Neuronal stem cell (in vitro differentiated cells): ENCODE results near the gene ASMTL.
"Not testable (repeated sequence)": the region's sequence is repeated elsewhere in the genome, so short reads cannot be mapped to it uniquely, and the experiment has no call there.

ENCODE experiments used
- DNase-seq: peaks from one replicate; pipeline ENCODE4 v3.0.0-alpha.2; 2013; ENCODE audit warnings: low spot score
- H2AFZ ChIP-seq: one replicate; pipeline ENCODE4 v1.6.1; 2013; ENCODE audit warnings: mild to moderate bottlenecking, low read length, inconsistent platforms
- H2AK5ac ChIP-seq: 2 replicates; pipeline ENCODE4 v1.6.1; 2013; ENCODE audit warnings: low read depth, mild to moderate bottlenecking, inconsistent platforms, low read length, moderate library complexity, mixed read lengths
- H2BK120ac ChIP-seq: 2 replicates; pipeline ENCODE4 v1.6.1; 2013; ENCODE audit warnings: low read depth, mild to moderate bottlenecking, inconsistent platforms, low read length, moderate library complexity, mixed read lengths
- H2BK12ac ChIP-seq: one replicate; pipeline ENCODE4 v1.6.1; 2013; ENCODE audit warnings: low read length, inconsistent platforms
- H2BK15ac ChIP-seq: 2 replicates; pipeline ENCODE4 v1.6.1; 2013; ENCODE audit warnings: mild to moderate bottlenecking, low read length, inconsistent platforms, mixed read lengths
- H2BK5ac ChIP-seq: one replicate; pipeline ENCODE4 v1.6.1; 2013; ENCODE audit warnings: inconsistent platforms, mild to moderate bottlenecking, low read length, moderate library complexity
- H3K14ac ChIP-seq: one replicate; pipeline ENCODE4 v1.6.1; 2013; ENCODE audit warnings: low read length, inconsistent platforms
- H3K18ac ChIP-seq: 2 replicates; pipeline ENCODE4 v1.6.1; 2013; ENCODE audit warnings: low read length, inconsistent platforms
- H3K23ac ChIP-seq: 2 replicates; pipeline ENCODE4 v1.6.1; 2013; ENCODE audit warnings: low read depth, mild to moderate bottlenecking, mixed read lengths, low read length, inconsistent platforms; ENCODE audit not compliant: poor library complexity
- H3K27ac ChIP-seq: replicated peaks from 3 replicates; pipeline ENCODE4 v1.5.1; 2013; ENCODE audit warnings: low read length, inconsistent platforms
- H3K27me3 ChIP-seq, 3 experiments: 2 replicates each; pipeline ENCODE4 v1.6.1; 2013; ENCODE audit warnings: low read length in 3 of 3, mild to moderate bottlenecking in 2 of 3, inconsistent platforms in 1 of 3, low read depth in 1 of 3, mixed read lengths in 1 of 3, moderate library complexity in 1 of 3; ENCODE audit not compliant: control insufficient read depth in 3 of 3, insufficient read depth in 3 of 3
- H3K36me3 ChIP-seq, 2 donors: replicated peaks in 1 of 2; 2 replicates each; pipeline ENCODE4 v1.6.1; 2013; ENCODE audit warnings: low read length in 2 of 2; ENCODE audit not compliant: control insufficient read depth in 2 of 2, insufficient read depth in 2 of 2
- H3K4ac ChIP-seq: 2 replicates; pipeline ENCODE4 v1.6.1; 2013; ENCODE audit warnings: inconsistent platforms, mild to moderate bottlenecking, low read length, moderate library complexity
- H3K4me1 ChIP-seq, 2 donors: 1 replicate in 1 of 2; 2 replicates in 1 of 2; pipeline ENCODE4 v1.6.1; 2013; ENCODE audit warnings: low read length in 2 of 2, low read depth in 1 of 2; ENCODE audit not compliant: control insufficient read depth in 2 of 2, insufficient read depth in 1 of 2
- H3K4me2 ChIP-seq: one replicate; pipeline ENCODE4 v1.6.1; 2013; ENCODE audit warnings: mild to moderate bottlenecking, low read length, inconsistent platforms; ENCODE audit not compliant: insufficient read depth, poor library complexity, severe bottlenecking
- H3K4me3 ChIP-seq, 2 donors: 2 replicates each; pipeline ENCODE4 v1.5.1; 2013; ENCODE audit warnings: low read length in 2 of 2, mild to moderate bottlenecking in 2 of 2, inconsistent platforms in 1 of 2, moderate library complexity in 1 of 2
- H3K79me1 ChIP-seq: one replicate; pipeline ENCODE4 v1.6.1; 2013; ENCODE audit warnings: low read depth, mild to moderate bottlenecking, inconsistent platforms, low read length, moderate library complexity
- H3K9ac ChIP-seq: one replicate; pipeline ENCODE4 v1.6.1; 2013; ENCODE audit warnings: mild to moderate bottlenecking, low read depth, low read length, inconsistent platforms; ENCODE audit not compliant: poor library complexity
- H3K9me3 ChIP-seq, 2 donors: replicated peaks in 1 of 2; 2 replicates each; pipeline versions ENCODE3 to v1.6.1; 2013; ENCODE audit warnings: low read length in 2 of 2, mild to moderate bottlenecking in 2 of 2, inconsistent platforms in 1 of 2, low read depth in 1 of 2, mixed read lengths in 1 of 2, moderate library complexity in 1 of 2; ENCODE audit not compliant: control insufficient read depth in 2 of 2, insufficient read depth in 1 of 2
- H4K8ac ChIP-seq: one replicate; pipeline ENCODE4 v1.6.1; 2013; ENCODE audit warnings: low read depth, mild to moderate bottlenecking, inconsistent platforms, low read length, moderate library complexity
- H4K91ac ChIP-seq: one replicate; pipeline ENCODE4 v1.6.1; 2013; ENCODE audit warnings: low read length, low read depth, mild to moderate bottlenecking, inconsistent platforms; ENCODE audit not compliant: poor library complexity
- WGBS, 2 donors: extraction: QIAGEN DNeasy Blood & Tissue Kit; methylation state at CpG; one replicate each; pipeline ENCODE4 v1.1.7; 2013; ENCODE audit warnings: missing lambda C conversion rate in 2 of 2, mixed read lengths in 1 of 2; ENCODE audit not compliant: insufficient read length in 2 of 2, insufficient replicate concordance in 1 of 2; ENCODE audit errors: extremely low coverage in 2 of 2; 5-methylcytosine and 5-hydroxymethylcytosine counted together

Gene ASMTL

GRCh38 chrX:1433646-1434357 lies 18.9 kb downstream of the ASMTL start:
- no peak overlapping the region for H2BK15ac ChIP-seq
- H3K9me3 ChIP-seq = peaks cover 8 to 25% of the 10 kb centered on the region in 2 donors
- no peak overlapping the region for H3K4me3 ChIP-seq
- H3K4ac ChIP-seq = no peak overlapping the region
- no peak overlapping the region for H4K91ac ChIP-seq
- H3K23ac ChIP-seq = no peak overlapping the region
- H3K9ac ChIP-seq = no peak overlapping the region
- no peak overlapping the region for H2AFZ ChIP-seq
- WGBS, 2 donors = no CpG with 5 or more reads among the region's 19 CpGs
- H3K14ac ChIP-seq = peak overlapping the region; percentile 12
- H3K4me2 ChIP-seq = peak overlapping the region; percentile 11
- no peaks in the 10 kb centered on the region for H3K27me3 ChIP-seq
- H2BK120ac ChIP-seq = no peak overlapping the region
- H3K79me1 ChIP-seq = peaks cover 7% of the 10 kb centered on the region
- H2BK12ac ChIP-seq = no peak overlapping the region
- H2AK5ac ChIP-seq = peak overlapping the region; percentile 68
- H2BK5ac ChIP-seq = no peak overlapping the region
- H3K18ac ChIP-seq = peak overlapping the region; percentile 52
- no peak overlapping the region for H3K27ac ChIP-seq
- no peak for DNase-seq
- no peaks in the 10 kb centered on the region for H3K4me1 ChIP-seq
- peaks cover 36 to 60% of the 10 kb centered on the region in 2 donors for H3K36me3 ChIP-seq
- H4K8ac ChIP-seq = no peak overlapping the region

- H3K79me1 ChIP-seq = peaks cover 5% of the 10 kb centered on the region
- no peak overlapping the region for H3K4ac ChIP-seq
- H2BK120ac ChIP-seq = no peak overlapping the region
- H3K4me1 ChIP-seq = no peaks in the 10 kb centered on the region
- H2BK5ac ChIP-seq = no peak overlapping the region
- no CpG with 5 or more reads among the region's 10 CpGs for WGBS, 2 donors
- no peak overlapping the region for H3K18ac ChIP-seq
- H3K27me3 ChIP-seq = no peaks in the 10 kb centered on the region
- H2BK15ac ChIP-seq = no peak overlapping the region
- no peak overlapping the region for H4K91ac ChIP-seq
- H4K8ac ChIP-seq = no peak overlapping the region
- no peak overlapping the region for H3K9ac ChIP-seq
- peaks cover 34 to 57% of the 10 kb centered on the region in 2 donors for H3K36me3 ChIP-seq
- no peak overlapping the region for H2BK12ac ChIP-seq
- H2AK5ac ChIP-seq = no peak overlapping the region
- no peak overlapping the region for H3K4me3 ChIP-seq
- H3K14ac ChIP-seq = no peak overlapping the region
- H2AFZ ChIP-seq = no peak overlapping the region
- no peak overlapping the region for H3K23ac ChIP-seq
- H3K27ac ChIP-seq = no peak overlapping the region
- peaks cover 3 to 10% of the 10 kb centered on the region in 2 donors for H3K9me3 ChIP-seq
- no peak overlapping the region for H3K4me2 ChIP-seq
- no peak for DNase-seq
Observed at GRCh38 chrX:1430451-1430850, 22.3 kb downstream of the ASMTL start.

- H3K9me3 ChIP-seq = peaks cover 11 to 16% of the 10 kb centered on the region in 2 donors
- H3K14ac ChIP-seq = peak overlapping the region; percentile 21
- no peak overlapping the region for H2BK12ac ChIP-seq
- H3K18ac ChIP-seq = no peak overlapping the region
- H2AFZ ChIP-seq = no peak overlapping the region
- no CpG with 5 or more reads among the region's 32 CpGs for WGBS, 2 donors
- H4K8ac ChIP-seq = no peak overlapping the region
- H3K4me2 ChIP-seq = no peak overlapping the region
- H3K9ac ChIP-seq = no peak overlapping the region
- no peak overlapping the region for H2BK5ac ChIP-seq
- peaks cover 38 to 64% of the 10 kb centered on the region in 2 donors for H3K36me3 ChIP-seq
- H2BK15ac ChIP-seq = no peak overlapping the region
- H3K4me3 ChIP-seq = no peak overlapping the region
- no peaks in the 10 kb centered on the region for H3K4me1 ChIP-seq
- no peak for DNase-seq
- peaks cover 0 to 2% (median 0%) of the 10 kb centered on the region in 3 experiments for H3K27me3 ChIP-seq
- no peak overlapping the region for H2AK5ac ChIP-seq
- H3K23ac ChIP-seq = peak overlapping the region; percentile 55
- H4K91ac ChIP-seq = no peak overlapping the region
- H3K79me1 ChIP-seq = peaks cover 2% of the 10 kb centered on the region
- peak overlapping the region; percentile 36 for H2BK120ac ChIP-seq
- no peak overlapping the region for H3K4ac ChIP-seq
- H3K27ac ChIP-seq = no peak overlapping the region
Observed at GRCh38 chrX:1427756-1428155, 25.0 kb downstream of the ASMTL start.

GRCh38 chrX:1426321-1426720 lies 26.4 kb downstream of the ASMTL start:
- not testable (repeated sequence) for H4K91ac ChIP-seq, H2BK120ac ChIP-seq, H3K27me3 ChIP-seq, H2BK15ac ChIP-seq, H2AFZ ChIP-seq, H3K4me1 ChIP-seq, H4K8ac ChIP-seq, H3K14ac ChIP-seq, H2BK12ac ChIP-seq, H3K79me1 ChIP-seq, H3K23ac ChIP-seq, DNase-seq, H3K4me2 ChIP-seq, H3K18ac ChIP-seq, H2BK5ac ChIP-seq, H3K4me3 ChIP-seq, H3K27ac ChIP-seq, H3K9ac ChIP-seq, H2AK5ac ChIP-seq, H3K4ac ChIP-seq
- WGBS, 2 donors = no CpG with 5 or more reads among the region's 16 CpGs
- H3K9me3 ChIP-seq = peaks cover 25 to 30% of the 10 kb centered on the region in 2 donors
- peaks cover 45 to 70% of the 10 kb centered on the region in 2 donors for H3K36me3 ChIP-seq
